C4-2B (cell line): ENCODE measurements around the gene SLC25A43.

Experiments
- ZFX ChIP-seq: fragments of 450-650 bp; IDR thresholded peaks from 2 replicates; pipeline ENCODE4 v1.6.1; 2017
- TF ChIP-seq, protein P1 (sequence below): fragments of 450-650 bp; conservative IDR thresholded peaks from 2 replicates; pipeline ENCODE4 v1.5.1; 2017; ENCODE audit warnings: mild to moderate bottlenecking

DNA sequence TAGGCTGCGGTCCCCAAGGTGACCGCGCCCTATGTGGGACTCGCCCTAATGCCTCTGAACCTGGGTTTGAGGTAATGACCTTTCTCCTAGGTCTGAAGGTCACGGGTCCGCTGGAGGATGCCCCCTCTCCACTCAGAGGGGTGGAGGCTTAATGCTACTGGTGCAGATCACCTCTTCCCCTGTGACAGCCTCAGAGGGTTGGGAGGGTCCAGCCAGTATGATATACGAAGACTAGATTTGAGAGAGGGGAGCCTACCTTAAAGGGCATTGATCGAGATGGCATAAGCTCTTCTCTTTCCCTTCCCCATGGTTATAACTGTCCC, 70.1 kb downstream of the SLC25A43 start:
- TF ChIP-seq, protein P1, sequence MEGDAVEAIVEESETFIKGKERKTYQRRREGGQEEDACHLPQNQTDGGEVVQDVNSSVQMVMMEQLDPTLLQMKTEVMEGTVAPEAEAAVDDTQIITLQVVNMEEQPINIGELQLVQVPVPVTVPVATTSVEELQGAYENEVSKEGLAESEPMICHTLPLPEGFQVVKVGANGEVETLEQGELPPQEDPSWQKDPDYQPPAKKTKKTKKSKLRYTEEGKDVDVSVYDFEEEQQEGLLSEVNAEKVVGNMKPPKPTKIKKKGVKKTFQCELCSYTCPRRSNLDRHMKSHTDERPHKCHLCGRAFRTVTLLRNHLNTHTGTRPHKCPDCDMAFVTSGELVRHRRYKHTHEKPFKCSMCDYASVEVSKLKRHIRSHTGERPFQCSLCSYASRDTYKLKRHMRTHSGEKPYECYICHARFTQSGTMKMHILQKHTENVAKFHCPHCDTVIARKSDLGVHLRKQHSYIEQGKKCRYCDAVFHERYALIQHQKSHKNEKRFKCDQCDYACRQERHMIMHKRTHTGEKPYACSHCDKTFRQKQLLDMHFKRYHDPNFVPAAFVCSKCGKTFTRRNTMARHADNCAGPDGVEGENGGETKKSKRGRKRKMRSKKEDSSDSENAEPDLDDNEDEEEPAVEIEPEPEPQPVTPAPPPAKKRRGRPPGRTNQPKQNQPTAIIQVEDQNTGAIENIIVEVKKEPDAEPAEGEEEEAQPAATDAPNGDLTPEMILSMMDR = peak; percentile 57
- TF ChIP-seq ZFX = no peak
